GM12892 (cell line): ENCODE measurements around the gene ATRNL1.

Source experiments
- POLR2A ChIP-seq: IDR thresholded peaks from 2 replicates; pipeline ENCODE4 v1.6.1; 2011; ENCODE audit warnings: low read depth, low read length, control low read depth
- TAF1 ChIP-seq: IDR thresholded peaks from 2 replicates; pipeline ENCODE4 v1.6.1; 2011; ENCODE audit warnings: low read depth, mild to moderate bottlenecking, control low read depth, low read length, borderline replicate concordance

- TF ChIP-seq TAF1 = no peak
- TF ChIP-seq POLR2A = no peak
Observed at GRCh38 chr10:115558252-115558651, 465.1 kb downstream of the ATRNL1 start.
